Activated naive CD4-positive, alpha-beta T cell (primary cell): ENCODE measurements around the gene ANXA8.
"Not testable (repeated sequence)": the region's sequence is repeated elsewhere in the genome, so short reads cannot be mapped to it uniquely, and the experiment has no call there.

Source experiments
- DNase-seq, 4 experiments: peaks; one replicate each; lab custom pipeline; 2025; lab: John Stamatoyannopoulos, UW

ANXA8 gene, protein sequence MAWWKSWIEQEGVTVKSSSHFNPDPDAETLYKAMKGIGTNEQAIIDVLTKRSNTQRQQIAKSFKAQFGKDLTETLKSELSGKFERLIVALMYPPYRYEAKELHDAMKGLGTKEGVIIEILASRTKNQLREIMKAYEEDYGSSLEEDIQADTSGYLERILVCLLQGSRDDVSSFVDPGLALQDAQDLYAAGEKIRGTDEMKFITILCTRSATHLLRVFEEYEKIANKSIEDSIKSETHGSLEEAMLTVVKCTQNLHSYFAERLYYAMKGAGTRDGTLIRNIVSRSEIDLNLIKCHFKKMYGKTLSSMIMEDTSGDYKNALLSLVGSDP

DNA sequence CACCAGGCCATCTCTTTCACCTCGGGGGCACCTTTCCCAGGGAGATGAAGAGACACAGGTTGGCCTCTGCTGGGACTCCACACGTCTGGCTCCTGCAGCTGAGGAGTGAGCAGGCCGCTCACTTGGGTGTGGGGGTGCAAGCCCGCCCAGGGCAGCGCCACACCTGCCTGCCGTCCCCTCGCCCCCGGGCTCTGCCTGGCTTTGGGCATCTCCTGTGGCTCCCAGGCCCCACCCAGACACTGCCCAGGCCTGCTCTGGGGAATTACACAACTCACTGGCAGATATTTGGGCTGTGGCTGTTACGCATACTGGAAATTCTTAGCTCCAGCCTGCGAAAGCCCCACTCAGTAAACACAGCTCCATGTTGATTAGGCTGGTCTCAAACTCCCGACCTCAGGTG lies at the start of gene ANXA8:
ANXA8 (minus strand) TSS at position 193 of the 400 bp plus-strand sequence; CDS start at position 11, 182 bp downstream.
- not testable (repeated sequence) for DNase-seq

DNA sequence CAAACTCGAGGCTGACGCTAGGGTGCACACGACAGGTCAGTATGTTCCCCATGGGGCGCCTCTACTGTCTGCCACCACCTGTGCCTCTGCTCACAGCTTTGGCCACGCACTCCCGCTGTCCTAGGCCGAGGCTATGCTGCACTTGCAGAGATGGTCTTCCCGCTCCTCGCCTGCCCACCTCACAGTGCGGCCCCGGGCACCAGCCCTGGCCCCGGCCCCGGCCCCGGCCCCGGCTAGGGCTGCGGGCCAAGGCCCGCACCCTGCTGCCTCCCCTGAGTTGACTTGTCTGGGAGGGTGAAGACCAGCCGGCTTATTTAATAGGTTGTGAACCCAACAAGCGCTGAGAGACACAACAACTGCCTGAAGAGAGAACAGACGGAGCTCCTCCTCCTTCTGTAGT lies 39.6 kb upstream of the ANXA8 start, which contains the start of gene AGAP9:
AGAP9 (minus strand) TSS at position 164 of the 400 bp plus-strand sequence; CDS start at position 52, 112 bp downstream.
- DNase-seq = not testable (repeated sequence)

DNA sequence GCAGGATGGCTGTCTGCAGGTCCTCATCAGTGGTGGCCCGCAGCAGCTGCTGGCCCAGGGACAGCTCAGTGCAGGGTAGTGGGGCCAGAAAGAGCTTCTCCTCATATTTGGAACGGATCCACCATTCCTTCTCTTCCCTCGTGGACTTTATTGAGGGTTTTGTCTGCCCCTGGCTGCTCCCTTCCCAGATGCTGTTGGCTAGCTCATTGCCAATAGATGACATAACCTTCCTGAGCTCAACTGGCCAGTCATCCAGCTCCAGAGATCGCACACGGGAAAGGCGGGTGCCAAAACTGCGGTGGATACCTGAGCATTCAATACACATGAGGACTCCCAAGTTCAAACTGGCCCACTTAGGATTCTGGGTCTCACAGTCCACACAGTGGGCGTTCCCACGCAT lies 18.4 kb upstream of the ANXA8 start:
- not testable (repeated sequence) for DNase-seq

DNA sequence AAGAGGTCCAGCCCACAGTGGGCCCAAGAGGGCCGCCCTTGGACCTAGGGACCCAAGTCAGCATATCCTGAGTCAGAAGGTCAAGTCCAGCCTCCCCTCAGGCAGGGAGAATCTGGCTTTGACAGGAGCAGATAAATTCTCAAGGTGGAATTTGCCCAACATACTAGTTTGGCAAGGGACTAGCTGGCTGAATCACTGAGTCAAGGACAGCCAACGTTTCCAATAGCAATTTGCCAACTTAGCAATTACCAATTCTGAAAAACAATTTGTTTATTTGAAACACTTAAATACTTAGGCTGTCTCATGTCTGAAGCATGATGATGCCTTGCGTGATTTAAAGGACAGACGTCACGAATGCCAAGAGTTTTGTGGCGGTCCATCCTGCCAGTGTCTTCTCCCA lies 10.3 kb upstream of the ANXA8 start:
- DNase-seq = not testable (repeated sequence)

DNA sequence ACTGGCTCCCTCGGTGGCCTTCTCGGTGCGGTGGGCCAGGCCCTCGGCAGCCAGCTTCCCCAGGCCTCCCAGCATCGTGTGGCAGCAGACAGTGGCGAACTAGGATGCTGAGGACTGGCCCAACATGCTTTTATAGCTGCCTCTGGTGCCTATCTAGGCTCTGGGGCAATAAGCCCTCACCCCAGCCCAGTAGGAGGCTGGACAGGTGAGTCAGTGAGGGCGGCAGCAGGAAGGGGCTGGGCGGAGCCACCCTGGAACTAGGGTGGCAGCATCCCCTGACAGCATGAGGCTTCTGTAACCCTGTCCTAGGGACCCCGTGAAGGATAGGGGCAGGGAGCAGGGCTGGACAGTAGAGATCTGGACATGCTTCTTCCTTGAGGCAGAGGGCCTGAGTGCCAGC lies 7.7 kb upstream of the ANXA8 start, which contains the start of gene FAM25G:
FAM25G (minus strand) TSS at position 101 of the 400 bp plus-strand sequence; CDS start at position 75, 26 bp downstream.
- DNase-seq = not testable (repeated sequence)

DNA sequence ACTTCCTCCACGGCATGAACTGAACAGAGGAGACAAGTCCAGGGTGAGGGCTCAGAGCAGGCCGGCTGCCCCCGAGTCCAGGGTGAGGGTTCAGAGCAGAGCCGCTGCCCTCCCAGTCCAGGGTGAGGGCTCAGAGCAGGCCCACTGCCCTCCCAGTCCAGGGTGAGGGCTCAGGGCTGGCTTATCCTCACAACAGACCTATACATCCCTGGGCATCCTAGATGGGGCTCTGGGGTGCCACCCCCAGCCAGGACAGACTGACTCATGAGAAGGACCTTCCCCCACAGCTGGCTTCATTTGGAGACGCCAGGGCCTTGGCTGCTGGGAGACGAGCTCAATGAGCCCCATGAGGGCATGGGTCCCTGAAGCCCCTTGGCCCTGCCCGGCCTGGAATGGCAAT lies 5.7 kb upstream of the ANXA8 start:
- DNase-seq = not testable (repeated sequence)

DNA sequence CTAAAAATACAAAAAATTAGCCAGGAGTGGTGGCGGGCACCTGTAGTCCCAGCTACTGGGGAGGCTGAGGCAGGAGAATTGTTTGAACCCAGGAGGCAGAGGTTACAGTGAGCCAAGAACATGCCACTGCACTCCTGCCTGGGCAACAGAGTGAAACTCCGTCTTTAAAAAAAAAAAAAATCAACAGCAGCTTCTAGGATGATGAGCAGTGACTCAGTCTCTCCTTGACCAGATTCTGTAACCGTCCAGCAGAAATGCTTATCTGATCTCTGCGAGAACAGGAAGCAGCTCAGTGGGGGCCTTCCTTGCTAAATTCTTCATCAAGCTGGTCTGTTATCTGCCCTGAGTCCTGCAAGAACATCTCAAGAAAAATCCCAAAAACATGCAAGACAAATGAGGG lies 2.0 kb upstream of the ANXA8 start:
- DNase-seq = not testable (repeated sequence)

DNA sequence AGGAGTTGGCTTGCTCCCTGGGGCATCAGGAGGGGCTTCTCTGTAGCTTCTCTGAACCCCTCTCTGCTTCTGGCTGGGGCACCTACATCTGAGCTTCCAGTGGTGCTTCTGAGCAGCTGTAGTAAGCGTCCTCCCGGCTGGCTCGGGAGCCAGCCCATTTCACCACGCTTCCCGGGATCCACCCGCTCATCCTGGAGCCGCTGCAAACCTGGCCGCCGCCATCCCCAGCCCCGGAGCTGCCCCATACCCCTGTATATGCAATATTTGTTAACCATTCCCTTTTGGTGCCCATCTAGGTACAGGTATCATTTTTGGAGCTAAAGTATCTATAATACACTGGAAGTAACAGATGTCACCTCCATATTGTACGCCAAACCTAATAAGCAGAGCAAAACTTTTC lies 871 bp upstream of the ANXA8 start:
- not testable (repeated sequence) for DNase-seq

DNA sequence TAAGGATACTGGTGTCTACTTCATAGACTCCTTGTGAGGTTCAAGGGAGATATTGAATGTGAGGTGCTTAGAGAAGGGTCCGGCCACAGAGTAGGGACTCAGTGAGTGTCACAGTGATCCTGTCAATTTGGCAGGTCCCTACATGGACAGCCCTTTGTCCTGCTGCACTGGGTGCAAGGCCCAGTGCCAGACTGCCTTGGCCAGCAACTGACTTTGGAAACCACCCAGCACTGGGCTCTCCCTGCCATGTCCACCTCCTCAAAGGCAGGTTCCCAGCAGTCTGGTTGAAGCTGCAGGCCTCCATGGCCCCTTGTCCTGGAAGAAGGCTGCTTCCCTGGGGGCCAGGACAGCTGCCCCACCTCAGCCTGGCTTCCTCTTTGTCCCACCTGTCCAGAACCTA lies 1.5 kb downstream of the ANXA8 start:
- not testable (repeated sequence) for DNase-seq

DNA sequence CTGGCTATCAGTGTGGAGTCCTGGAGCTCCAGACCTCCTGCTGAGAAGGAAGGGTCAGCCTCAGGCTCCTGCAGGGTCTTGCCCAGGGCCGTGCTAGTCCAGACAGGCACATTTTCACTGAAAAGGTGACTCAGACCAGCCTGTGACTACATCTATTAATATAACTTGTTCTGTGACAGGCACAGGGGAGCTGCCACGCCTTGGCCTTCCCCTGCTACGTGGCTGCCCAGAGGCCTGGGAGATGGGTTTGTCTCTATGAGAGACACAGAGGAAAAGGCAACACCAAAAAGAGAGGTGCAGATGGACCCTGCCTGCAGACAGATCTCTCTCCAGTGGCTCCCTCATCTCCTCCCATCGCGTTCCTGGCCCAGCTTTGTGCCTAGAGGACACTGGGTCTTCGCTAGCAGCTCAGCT lies 2.1 kb downstream of the ANXA8 start:
- not testable (repeated sequence) for DNase-seq

DNA sequence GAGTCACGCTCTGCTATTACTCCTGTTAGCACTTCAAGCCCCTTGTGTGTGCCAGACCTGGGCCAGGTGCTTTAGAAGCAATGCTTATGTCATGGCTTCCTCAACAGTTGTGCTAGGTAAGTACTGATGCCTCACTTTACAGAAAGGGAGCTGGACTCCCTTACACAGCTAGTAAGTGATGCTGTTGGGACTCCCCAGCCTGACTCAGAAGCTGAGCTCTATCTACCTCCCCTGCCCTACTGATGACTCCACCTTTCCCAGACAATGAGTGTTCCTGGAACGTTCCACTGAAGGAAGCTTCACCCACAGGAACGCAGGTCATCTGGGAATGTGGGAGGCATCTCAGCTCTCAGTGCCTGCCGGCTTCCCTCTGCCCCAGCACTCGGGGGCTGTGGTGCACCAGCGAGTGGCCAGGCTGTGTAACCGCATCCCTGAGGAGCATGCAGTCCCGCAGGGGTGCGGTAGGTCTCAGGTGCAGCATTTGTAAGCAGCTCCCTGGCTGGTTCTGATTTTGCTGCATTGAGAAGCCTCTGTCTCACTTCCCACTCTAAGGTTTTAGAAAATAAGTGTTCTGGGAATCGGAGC lies 2.6 kb downstream of the ANXA8 start:
- not testable (repeated sequence) for DNase-seq

DNA sequence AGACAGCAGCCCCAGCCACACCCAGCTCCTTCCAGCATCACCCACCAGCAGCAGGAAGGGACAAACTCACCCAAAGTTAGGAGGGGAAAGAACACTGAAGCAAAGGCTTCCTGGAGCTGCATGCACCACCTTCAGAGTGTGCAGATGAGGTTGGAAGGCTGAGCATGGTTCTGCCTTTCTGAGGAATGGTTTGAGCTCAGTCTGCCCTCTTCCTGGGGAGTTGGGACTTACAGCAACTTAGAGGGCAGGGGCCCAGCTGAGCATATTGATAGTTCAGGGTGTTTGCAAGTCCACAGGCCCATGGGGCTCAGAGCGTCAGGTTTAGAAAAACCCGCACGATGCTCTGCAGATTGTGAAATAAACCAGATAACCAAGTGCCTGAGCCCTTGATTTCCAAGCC lies 3.8 kb downstream of the ANXA8 start:
- DNase-seq = not testable (repeated sequence)

DNA sequence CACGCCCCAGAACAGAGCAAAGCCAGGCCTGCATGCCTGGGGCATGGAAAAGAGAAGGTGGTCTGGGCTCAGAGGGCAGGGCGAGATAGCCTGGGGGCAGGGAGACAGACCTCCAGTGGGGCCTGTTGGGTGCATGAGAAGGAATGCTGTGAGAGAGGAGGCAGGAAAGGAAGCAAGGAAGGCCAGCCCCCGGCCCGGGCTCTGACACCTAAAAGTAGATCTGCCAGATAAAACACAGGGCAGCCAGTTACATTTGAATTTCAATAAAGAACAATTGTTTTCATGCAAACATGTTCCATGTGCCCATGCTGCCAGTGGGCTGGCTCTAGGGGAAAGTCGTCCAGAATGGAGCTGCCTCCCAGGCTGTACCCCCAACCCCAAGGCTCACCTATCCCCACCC lies 5.8 kb downstream of the ANXA8 start:
- DNase-seq = not testable (repeated sequence)

DNA sequence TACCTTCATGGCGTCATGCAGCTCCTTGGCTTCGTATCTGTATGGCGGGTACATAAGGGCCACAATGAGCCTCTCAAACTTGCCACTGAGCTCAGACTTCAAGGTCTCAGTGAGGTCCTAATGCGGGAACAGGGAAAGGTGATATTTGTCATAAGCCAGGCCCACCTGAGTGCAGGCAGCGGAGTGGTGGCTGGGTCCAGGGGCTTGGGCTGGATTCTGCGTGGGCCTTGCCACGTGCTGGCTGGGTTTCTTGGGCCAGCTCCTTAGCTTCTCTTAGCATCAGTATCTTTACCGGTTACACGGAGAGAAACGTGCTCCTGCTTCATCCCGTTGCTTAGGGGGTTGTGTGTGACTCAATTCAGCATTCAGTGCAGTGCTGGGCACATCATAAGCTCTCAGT lies 6.8 kb downstream of the ANXA8 start:
- not testable (repeated sequence) for DNase-seq

DNA sequence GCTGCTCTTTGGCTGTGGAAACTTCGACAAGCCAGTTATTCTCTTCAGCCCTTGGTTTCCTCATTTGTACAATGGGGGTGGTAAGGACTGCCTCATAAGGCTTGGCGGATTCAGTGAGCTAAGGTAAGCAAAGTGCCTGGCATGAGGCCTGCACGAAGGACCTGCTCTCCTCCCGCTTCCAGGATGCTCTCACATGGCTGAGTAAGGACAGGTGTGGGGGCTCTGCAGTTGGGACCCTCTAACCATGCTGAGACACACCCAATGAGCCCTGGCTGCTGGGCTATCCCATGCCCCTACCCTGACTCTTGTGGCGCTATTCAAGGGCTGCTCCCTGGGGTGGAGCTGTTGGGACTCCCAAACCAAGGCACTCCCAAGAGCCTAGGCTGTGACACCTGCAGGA lies 8.8 kb downstream of the ANXA8 start:
- not testable (repeated sequence) for DNase-seq

DNA sequence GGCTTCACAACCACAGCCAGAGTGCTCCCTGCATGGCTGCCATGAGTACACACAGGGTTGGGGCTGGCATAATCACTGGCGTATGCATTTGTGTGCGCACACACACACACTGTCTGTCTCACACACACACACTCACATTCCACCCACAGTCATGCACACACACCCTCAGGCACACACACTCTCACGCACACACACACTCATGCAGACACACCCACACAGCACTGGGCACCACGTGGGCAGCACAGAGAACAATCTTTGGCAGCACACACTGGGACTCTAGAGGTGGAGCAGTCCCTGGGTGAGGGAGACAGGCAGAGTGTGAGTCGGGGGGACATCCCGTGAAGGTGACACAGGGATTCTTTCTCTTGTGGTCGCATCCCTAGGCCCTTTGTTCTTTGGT lies 10.4 kb downstream of the ANXA8 start:
- DNase-seq = not testable (repeated sequence)

DNA sequence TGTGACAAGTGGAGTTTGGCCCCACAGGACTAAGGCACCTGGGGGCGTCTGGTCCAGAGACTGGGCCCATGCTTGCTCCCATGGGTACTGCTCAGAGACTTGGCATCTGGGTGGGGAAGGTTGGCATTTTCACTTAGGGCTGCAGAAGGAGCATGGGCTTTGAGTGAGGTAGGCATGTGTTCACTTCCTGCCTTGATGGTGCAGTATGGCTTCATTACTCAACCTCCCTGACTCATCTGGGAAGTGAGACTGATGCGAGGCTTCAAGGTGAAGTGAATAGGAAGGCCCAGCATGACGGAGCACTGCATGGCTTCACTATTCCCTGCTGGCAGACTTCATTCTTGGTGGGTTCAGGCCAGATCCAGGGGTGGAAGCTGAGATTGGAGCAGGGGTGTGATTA lies 11.3 kb downstream of the ANXA8 start:
- not testable (repeated sequence) for DNase-seq

DNA sequence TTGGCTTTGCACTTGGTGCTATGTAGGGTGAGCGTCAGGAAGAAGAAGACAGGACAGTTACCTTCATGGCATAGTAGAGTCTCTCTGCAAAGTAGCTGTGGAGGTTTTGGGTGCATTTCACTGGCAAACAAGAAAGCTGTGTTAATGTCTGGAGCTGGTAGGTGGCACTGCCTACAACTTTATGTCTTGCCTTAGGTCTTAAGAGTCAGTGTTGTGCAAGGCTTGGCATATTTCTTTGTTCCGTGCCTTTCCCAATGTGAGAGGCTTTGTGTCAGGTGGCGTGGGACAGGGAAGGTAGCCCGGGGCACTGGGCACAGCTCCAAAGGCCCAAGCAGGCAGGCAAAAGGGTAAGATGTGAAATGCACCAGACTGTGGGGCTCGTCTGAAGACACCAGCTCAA lies 11.8 kb downstream of the ANXA8 start:
- not testable (repeated sequence) for DNase-seq

DNA sequence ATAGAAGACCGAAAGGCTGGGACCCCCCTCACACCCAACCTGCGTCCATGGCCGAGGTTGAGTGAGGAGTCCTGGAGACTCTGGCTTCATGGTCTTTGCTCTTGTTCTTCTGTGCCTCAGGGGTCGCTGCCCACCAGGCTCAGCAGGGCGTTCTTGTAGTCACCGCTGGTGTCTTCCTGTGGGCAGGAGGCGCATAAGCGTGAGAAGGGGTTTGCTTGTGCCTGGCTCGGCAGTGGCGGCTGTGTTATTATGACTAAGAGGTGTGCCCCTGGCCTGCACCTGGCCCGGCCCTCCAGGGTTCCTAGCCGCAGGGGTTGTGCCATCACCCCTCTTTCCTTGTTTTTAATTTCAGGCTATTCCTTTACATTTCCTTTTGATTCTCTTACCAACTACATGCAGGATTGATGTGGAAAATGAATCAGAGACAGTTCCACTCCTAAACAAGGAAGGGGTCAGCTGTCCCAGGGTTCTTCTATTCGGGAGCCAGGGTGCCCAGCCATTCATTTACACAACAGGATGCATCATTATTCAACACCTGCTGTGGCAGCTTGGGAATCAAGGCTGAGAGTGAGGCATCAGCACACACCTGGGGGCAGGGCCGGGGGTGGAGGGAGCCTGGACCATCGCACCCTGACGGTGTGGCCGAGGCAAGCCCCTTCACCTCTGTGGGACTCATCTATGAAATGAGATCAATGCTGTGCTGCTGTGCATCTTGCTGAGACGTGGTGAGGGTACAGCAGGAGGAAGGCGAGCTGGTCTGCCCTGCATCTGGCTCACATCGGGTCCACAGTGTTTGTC lies 15.0 kb downstream of the ANXA8 start:
- not testable (repeated sequence) for DNase-seq

DNA sequence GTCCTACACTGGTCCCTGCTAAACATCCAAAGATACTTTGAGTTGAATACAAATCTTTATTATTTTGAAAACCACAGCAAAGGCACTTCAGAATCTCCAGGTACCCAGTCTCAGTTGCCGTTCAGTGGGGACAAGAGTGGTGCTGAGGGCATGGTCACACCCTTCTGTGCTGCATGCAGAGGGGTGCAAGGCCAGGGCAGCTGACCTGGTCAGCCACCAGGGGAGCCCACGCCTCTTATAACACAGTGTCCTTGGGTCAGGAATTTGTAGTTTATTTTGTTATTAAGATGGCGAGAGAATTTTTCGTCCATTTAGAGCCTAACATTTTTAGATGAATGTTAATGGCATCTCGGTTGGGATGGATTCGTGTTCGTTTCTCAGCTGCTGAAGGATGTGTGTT lies 16.0 kb downstream of the ANXA8 start:
- not testable (repeated sequence) for DNase-seq

DNA sequence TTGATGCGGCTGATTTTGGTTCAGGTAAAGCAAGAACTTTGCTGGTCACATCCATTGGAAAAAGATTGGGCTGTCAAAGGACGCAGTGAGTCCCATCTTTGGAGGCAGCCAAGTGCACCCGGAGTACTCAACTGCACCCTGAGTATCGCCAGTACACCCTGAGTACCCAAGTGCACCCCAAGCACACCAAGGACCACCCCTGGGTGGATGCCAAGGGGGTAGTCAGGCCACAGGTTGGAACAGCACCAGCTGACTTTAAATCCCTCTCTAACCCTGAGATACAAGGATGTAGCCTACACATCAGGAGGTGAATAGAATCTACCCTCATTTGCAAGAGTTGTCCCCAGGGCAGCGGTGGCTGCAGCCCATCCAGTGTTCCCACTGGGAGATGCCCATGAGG lies 16.5 kb downstream of the ANXA8 start:
- DNase-seq = not testable (repeated sequence)

DNA sequence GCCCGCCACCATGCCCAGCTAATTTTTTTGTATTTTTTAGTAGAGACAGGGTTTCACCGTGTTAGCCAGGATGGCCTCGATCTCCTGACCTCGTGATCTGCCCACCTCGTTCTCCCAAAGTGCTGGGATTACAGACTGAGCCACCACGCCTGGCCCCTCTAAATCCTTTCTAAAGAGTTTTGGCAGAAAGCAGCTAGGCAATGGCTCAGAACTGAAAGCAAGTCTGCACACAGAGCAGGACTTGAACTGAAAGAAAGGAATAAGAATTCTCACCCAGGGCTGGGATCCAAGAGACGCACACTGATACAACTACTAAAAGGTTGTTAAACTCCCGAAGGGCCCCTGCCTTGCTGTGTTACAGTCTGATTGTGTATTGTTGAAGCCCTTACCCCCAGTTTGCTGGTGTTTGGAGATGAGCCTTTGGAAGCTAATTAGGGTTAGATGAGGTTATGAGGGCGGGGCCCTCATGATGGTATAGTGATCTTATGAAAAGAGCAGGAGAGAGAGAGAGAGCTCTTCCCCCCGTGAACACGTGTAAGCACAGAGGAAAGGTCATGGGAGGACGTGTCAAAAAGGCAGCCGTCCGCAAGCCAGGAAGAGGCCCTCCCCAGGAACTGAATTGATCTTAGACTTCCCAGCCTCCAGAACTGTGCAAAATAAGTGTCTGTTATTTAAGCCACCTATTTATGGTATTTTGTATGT lies 18.5 kb downstream of the ANXA8 start:
- not testable (repeated sequence) for DNase-seq
